B cell (primary cell): ENCODE results near the gene CBLB. TPM values are rescaled to one million over a fixed set of nuclear protein-coding genes. Genes with fewer than 3 reads are reported as not detected.

Experiments used
- ATAC-seq: fragments of 200-7000 bp; cut with Tn5 transposase; one replicate; pipeline ENCODE4 v1.10.0; 2021; ENCODE audit warnings: low read depth, mild to moderate bottlenecking, moderate number of reproducible peaks, moderate library complexity
- CTCF ChIA-PET: fragments of 350-600 bp; sonication (Branson Sonifier 250); formaldehyde crosslinking; loops from one replicate; lab custom pipeline; 2021; ENCODE audit warnings: antibody characterized with exemption, inconsistent platforms; lab: Charles Lee
- POLR2A ChIA-PET: fragments of 350-600 bp; sonication (Branson Sonifier 250); formaldehyde crosslinking; loops from one replicate; lab custom pipeline; 2021; ENCODE audit warnings: antibody characterized with exemption; lab: Charles Lee
- DNase-seq: peaks from one replicate; pipeline ENCODE4 v3.0.0; 2013
- H2AFZ ChIP-seq: 2 replicates; pipeline ENCODE4 v1.6.1; 2012; ENCODE audit warnings: mild to moderate bottlenecking, low read depth, low read length; ENCODE audit not compliant: insufficient read depth, poor library complexity, severe bottlenecking
- H3K27ac ChIP-seq, 2 donors: 1 replicate in 1 of 2; 2 replicates in 1 of 2; pipeline ENCODE4 v1.5.1; 2012 to 2013; ENCODE audit warnings: low read length in 2 of 2, mild to moderate bottlenecking in 2 of 2, moderate library complexity in 1 of 2
- H3K27me3 ChIP-seq, 4 experiments: fragments of 200-600 bp in 1 of 4; sonication (generic) in 1 of 4; replicated peaks in 1 of 4; 1 replicate in 2 of 4; 2 replicates in 2 of 4; pipeline versions ENCODE4 v1.6.1 to v1.7.0; 2013 to 2016; ENCODE audit warnings: low read length in 3 of 4, mild to moderate bottlenecking in 2 of 4, mixed read lengths in 1 of 4, moderate library complexity in 1 of 4; ENCODE audit not compliant: insufficient read depth in 4 of 4, control insufficient read depth in 3 of 4; ENCODE audit errors: control extremely low read depth in 1 of 4
- H3K36me3 ChIP-seq, 2 experiments: replicated peaks in 1 of 2; 1 replicate in 1 of 2; 2 replicates in 1 of 2; pipeline versions ENCODE4 v1.6.1 to v1.7.1; 2013; ENCODE audit warnings: low read length in 1 of 2; ENCODE audit not compliant: insufficient read depth in 2 of 2, control insufficient read depth in 1 of 2; ENCODE audit errors: control extremely low read depth in 1 of 2, extremely low read depth in 1 of 2
- H3K4me1 ChIP-seq, 2 donors: fragments of 200-600 bp in 1 of 2; sonication (generic) in 1 of 2; 1 replicate in 1 of 2; 2 replicates in 1 of 2; pipeline versions ENCODE4 v1.5.1 to v1.6.1; 2013 to 2017; ENCODE audit warnings: low read length in 2 of 2; ENCODE audit not compliant: control insufficient read depth in 2 of 2, insufficient read depth in 2 of 2
- H3K4me2 ChIP-seq: replicated peaks from 2 replicates; pipeline ENCODE3; 2012; ENCODE audit warnings: mild to moderate bottlenecking, low read depth, low read length; ENCODE audit not compliant: poor library complexity, severe bottlenecking
- H3K4me3 ChIP-seq, 5 experiments: fragments of 200-600 bp in 1 of 5; sonication (generic) in 1 of 5; 1 replicate in 3 of 5; 2 replicates in 2 of 5; pipeline versions ENCODE4 v1.5.1 to v1.7.0; 2011 to 2016; ENCODE audit warnings: low read length in 4 of 5, mild to moderate bottlenecking in 4 of 5, low read depth in 2 of 5, control low read depth in 1 of 5, moderate library complexity in 1 of 5; ENCODE audit not compliant: insufficient read depth in 1 of 5; ENCODE audit errors: control extremely low read depth in 1 of 5, extremely low read depth in 1 of 5
- H3K79me2 ChIP-seq: fragments of 200-600 bp; sonication (generic); one replicate; pipeline ENCODE4 v1.6.0; 2016; ENCODE audit warnings: low read length; ENCODE audit not compliant: control insufficient read depth, insufficient read depth
- H3K9ac ChIP-seq: fragments of 200-600 bp; sonication (generic); 2 replicates; pipeline ENCODE4 v1.6.1; 2017; ENCODE audit warnings: mild to moderate bottlenecking, low read length, moderate library complexity
- H3K9me3 ChIP-seq, 3 donors: one replicate each; pipeline versions ENCODE4 v1.6.1 to v1.7.1; 2013; ENCODE audit warnings: low read length in 2 of 3; ENCODE audit not compliant: control insufficient read depth in 2 of 3, insufficient read depth in 1 of 3; ENCODE audit errors: control extremely low read depth in 1 of 3
- H4K20me1 ChIP-seq: 2 replicates; pipeline ENCODE4 v1.6.0; 2012; ENCODE audit warnings: mild to moderate bottlenecking, low read length; ENCODE audit not compliant: insufficient read depth, control insufficient read depth, poor library complexity, severe bottlenecking
- H3K27ac Mint-ChIP-seq: one replicate; pipeline ENCODE4 v1.8.0; 2021; ENCODE audit warnings: mixed read lengths
- H3K27me3 Mint-ChIP-seq: one replicate; pipeline ENCODE4 v1.8.0; 2021; ENCODE audit warnings: mixed read lengths
- H3K4me1 Mint-ChIP-seq: one replicate; pipeline ENCODE4 v1.8.0; 2021; ENCODE audit warnings: mixed read lengths
- H3K4me3 Mint-ChIP-seq: one replicate; pipeline ENCODE4 v1.8.0; 2021; ENCODE audit warnings: mixed read lengths
- H3K9me3 Mint-ChIP-seq: one replicate; pipeline ENCODE4 v1.8.0; 2022; ENCODE audit warnings: mixed read lengths; ENCODE audit not compliant: insufficient read depth
- CTCF ChIP-seq: fragments of 200-600 bp; IDR thresholded peaks from one replicate; pipeline ENCODE4 v1.8.0; 2022; ENCODE audit warnings: antibody characterized with exemption, mild to moderate bottlenecking
- EZH2 ChIP-seq: IDR thresholded peaks from 2 replicates; pipeline ENCODE4 v1.6.1; 2012; ENCODE audit warnings: borderline replicate concordance, low read depth, mild to moderate bottlenecking, moderate library complexity, low read length; ENCODE audit not compliant: insufficient read depth, poor library complexity, severe bottlenecking
- WGBS: methylation state at CpG from one replicate; pipeline ENCODE4 v1.1.5; 2013; ENCODE audit warnings: missing lambda C conversion rate; ENCODE audit not compliant: insufficient coverage; 5-methylcytosine and 5-hydroxymethylcytosine counted together
- intact Hi-C: fragments of 100-400 bp; cut with micrococcal nuclease; formaldehyde crosslinking; loops from one replicate; pipeline ENCODE4 v1.10.0; 2022
- polyA plus RNA-seq: library from polyadenylated mRNA; depleted of rRNA; stranded (reverse); fragments of >200 nt; gene quantifications from 2 replicates; pipeline ENCODE4 v1.2.3, GENCODE V29; 2012
- total RNA-seq, 2 donors: library from RNA; stranded (reverse); fragments of 120-200 nt in 1 of 2; gene quantifications; 1 replicate in 1 of 2; 2 replicates in 1 of 2; pipeline versions ENCODE4 v1.2.3 to v1.2.4, GENCODE V29; 2013 to 2022

CBLB gene
- total and polyA plus RNA-seq, 2 donors (not counting 1 experiment from before 2014, with no cell fraction given): 19.0 to 135 TPM

GRCh38 chr3:105610473-105610872 is 258.3 kb downstream of the CBLB start:
- H3K27ac Mint-ChIP-seq: no peak overlapping the region
- Histone ChIP-seq H3K9me3 (no peaks in the 10 kb centered on the region), H3K79me2 (no peaks in the 10 kb centered on the region), H2AFZ (no peak overlapping the region), H3K9ac (no peak overlapping the region), H3K4me1 (no peaks in the 10 kb centered on the region), H3K4me3 (no peak overlapping the region), H3K27ac (no peak overlapping the region), H4K20me1 (no peaks in the 10 kb centered on the region), H3K4me2 (no peak overlapping the region), H3K36me3 (no peaks in the 10 kb centered on the region), H3K27me3 (no peaks in the 10 kb centered on the region)
- CTCF ChIA-PET: no interaction called here
- POLR2A ChIA-PET: no interaction called here
- no peak for DNase-seq
- H3K27me3 Mint-ChIP-seq: no peaks in the 10 kb centered on the region
- H3K4me1 Mint-ChIP-seq: no peaks in the 10 kb centered on the region
- TF ChIP-seq CTCF: no peak
- no peak for TF ChIP-seq EZH2
- WGBS: 86% methylated on average over 4 of the region's 4 CpGs
- intact Hi-C loops: no loop called here
- H3K9me3 Mint-ChIP-seq: no peaks in the 10 kb centered on the region
- H3K4me3 Mint-ChIP-seq: no peak overlapping the region
- no peak for ATAC-seq

GRCh38 chr3:105608623-105609022 is 260.2 kb downstream of the CBLB start:
- H3K9me3 Mint-ChIP-seq: no peaks in the 10 kb centered on the region
- TF ChIP-seq CTCF: no peak
- no peak for TF ChIP-seq EZH2
- POLR2A ChIA-PET: no interaction called here
- Histone ChIP-seq H3K4me1 (no peaks in the 10 kb centered on the region), H2AFZ (no peak overlapping the region), H3K9me3 (no peaks in the 10 kb centered on the region), H3K9ac (no peak overlapping the region), H3K79me2 (no peaks in the 10 kb centered on the region), H3K4me2 (no peak overlapping the region), H3K27me3 (no peaks in the 10 kb centered on the region), H3K27ac (no peak overlapping the region), H3K36me3 (no peaks in the 10 kb centered on the region), H4K20me1 (no peaks in the 10 kb centered on the region), H3K4me3 (no peak overlapping the region)
- 89% methylated on average over 14 of the region's 17 CpGs for WGBS
- no peaks in the 10 kb centered on the region for H3K4me1 Mint-ChIP-seq
- ATAC-seq (no peak), DNase-seq (no peak)
- H3K4me3 Mint-ChIP-seq: no peak overlapping the region
- no peak overlapping the region for H3K27ac Mint-ChIP-seq
- intact Hi-C loops: no loop called here
- CTCF ChIA-PET: no interaction called here
- no peaks in the 10 kb centered on the region for H3K27me3 Mint-ChIP-seq
